HepG2 (cell line): ENCODE data around the gene UCKL1. TPM values are rescaled to one million over a fixed set of nuclear protein-coding genes. Genes with fewer than 3 reads are reported as not detected.

Experiments used
- CEBPB ChIP-seq: IDR thresholded peaks from 2 replicates; pipeline ENCODE4 v1.6.1; 2011; ENCODE audit warnings: low read depth, low read length, improper control_type of control experiment, borderline replicate concordance
- FOSL2 ChIP-seq: sonication (generic); formaldehyde crosslinking; IDR thresholded peaks from 2 replicates; pipeline ENCODE4 v1.4.0; 2020; ENCODE audit warnings: missing genetic modification reagents
- FOXC1 ChIP-seq: sonication (generic); formaldehyde crosslinking; IDR thresholded peaks from 2 replicates; pipeline ENCODE4 v1.8.0; 2022; ENCODE audit warnings: mild to moderate bottlenecking, missing genetic modification reagents, borderline replicate concordance
- FOXM1 ChIP-seq: sonication (generic); formaldehyde crosslinking; IDR thresholded peaks from 2 replicates; pipeline ENCODE4 v1.5.0; 2020; ENCODE audit warnings: missing genetic modification reagents
- GABPB1 ChIP-seq: IDR thresholded peaks from 2 replicates; pipeline ENCODE4 v1.6.1; 2016; ENCODE audit warnings: mild to moderate bottlenecking, missing genetic modification reagents, moderate library complexity, missing compliant biosample characterization
- RXRA ChIP-seq: sonication (generic); formaldehyde crosslinking; IDR thresholded peaks from 2 replicates; pipeline ENCODE4 v1.5.1; 2020; ENCODE audit warnings: missing genetic modification reagents
- SUZ12 ChIP-seq: fragments of 150-350 bp; IDR thresholded peaks from 2 replicates; pipeline ENCODE4 v1.6.1; 2014; ENCODE audit warnings: low read depth, low read length
- ZC3H4 ChIP-seq: sonication (generic); formaldehyde crosslinking; IDR thresholded peaks from 2 replicates; pipeline ENCODE4 v1.4.0; 2020; ENCODE audit warnings: missing genetic modification reagents, borderline replicate concordance
- ZFP82 ChIP-seq: sonication (generic); formaldehyde crosslinking; IDR thresholded peaks from 2 replicates; pipeline ENCODE4 v1.5.1; 2020; ENCODE audit warnings: mild to moderate bottlenecking, missing genetic modification reagents, borderline replicate concordance
- ZNF317 ChIP-seq: sonication (generic); formaldehyde crosslinking; IDR thresholded peaks from 2 replicates; pipeline ENCODE4 v1.5.0; 2020; ENCODE audit warnings: mild to moderate bottlenecking, missing genetic modification reagents
- ZNF354B ChIP-seq: sonication (generic); formaldehyde crosslinking; IDR thresholded peaks from 2 replicates; pipeline ENCODE4 v1.8.0; 2022; ENCODE audit warnings: mild to moderate bottlenecking, missing genetic modification reagents
- ZNF432 ChIP-seq: sonication (generic); formaldehyde crosslinking; IDR thresholded peaks from 2 replicates; pipeline ENCODE4 v1.5.0; 2020; ENCODE audit warnings: missing genetic modification reagents, mild to moderate bottlenecking, borderline replicate concordance
- ZNF558 ChIP-seq: sonication (generic); formaldehyde crosslinking; IDR thresholded peaks from 2 replicates; pipeline ENCODE4 v1.9.0; 2022; ENCODE audit warnings: mild to moderate bottlenecking, missing genetic modification reagents, borderline replicate concordance
- ZNF709 ChIP-seq: sonication (generic); formaldehyde crosslinking; IDR thresholded peaks from 2 replicates; pipeline ENCODE4 v1.5.0; 2020; ENCODE audit warnings: mild to moderate bottlenecking, missing genetic modification reagents
- ZNF879 ChIP-seq: sonication (generic); formaldehyde crosslinking; IDR thresholded peaks from 2 replicates; pipeline ENCODE4 v1.8.1; 2023; ENCODE audit warnings: missing genetic modification reagents
- polyA plus RNA-seq, 8 experiments: library from polyadenylated mRNA; depleted of rRNA in 3 of 8; stranded (reverse) in 7 of 8; unstranded in 1 of 8; fragments of >200 nt; fragmentation: Illumina TruSeq in 4 of 8; extraction: Trizol in 4 of 8; gene quantifications; 2 replicates each; pipeline versions ENCODE4 v1.2.1 to v1.2.3, GENCODE V29; 2011 to 2016; ENCODE audit warnings: low read depth in 4 of 8, missing spikeins in 1 of 8, mixed read lengths in 1 of 8; ENCODE audit not compliant: insufficient read depth in 1 of 8
- total RNA-seq, 5 experiments: library from RNA; depleted of rRNA; stranded (reverse); fragments of >200 nt; fragmentation: Illumina TruSeq; extraction: Trizol; gene quantifications; 2 replicates each; pipeline ENCODE4 v1.2.3, GENCODE V29; 2016; ENCODE audit warnings: low read depth in 1 of 5
- TF ChIP-seq, protein P1 (sequence below): sonication (generic); formaldehyde crosslinking; IDR thresholded peaks from 2 replicates; pipeline ENCODE4 v1.4.0; 2020; ENCODE audit warnings: low read depth, mild to moderate bottlenecking, missing genetic modification reagents
- TF ChIP-seq, protein P2 (sequence below): sonication (generic); formaldehyde crosslinking; IDR thresholded peaks from 2 replicates; pipeline ENCODE4 v1.4.0; 2020; ENCODE audit warnings: mild to moderate bottlenecking, missing genetic modification reagents
- TF ChIP-seq, protein P3 (sequence below): sonication (generic); formaldehyde crosslinking; IDR thresholded peaks from 2 replicates; pipeline ENCODE4 v1.4.0; 2020; ENCODE audit warnings: mild to moderate bottlenecking, missing genetic modification reagents
- TF ChIP-seq, protein P4 (sequence below): sonication (generic); formaldehyde crosslinking; IDR thresholded peaks from 2 replicates; pipeline ENCODE4 v1.5.0; 2020; ENCODE audit warnings: mild to moderate bottlenecking, missing genetic modification reagents

Gene UCKL1
- total and polyA plus RNA-seq, 2 of the 13 experiments (the other 11 are each of a cell fraction or from before 2014, with no cell fraction given) = 50.2 to 126 TPM

DNA sequence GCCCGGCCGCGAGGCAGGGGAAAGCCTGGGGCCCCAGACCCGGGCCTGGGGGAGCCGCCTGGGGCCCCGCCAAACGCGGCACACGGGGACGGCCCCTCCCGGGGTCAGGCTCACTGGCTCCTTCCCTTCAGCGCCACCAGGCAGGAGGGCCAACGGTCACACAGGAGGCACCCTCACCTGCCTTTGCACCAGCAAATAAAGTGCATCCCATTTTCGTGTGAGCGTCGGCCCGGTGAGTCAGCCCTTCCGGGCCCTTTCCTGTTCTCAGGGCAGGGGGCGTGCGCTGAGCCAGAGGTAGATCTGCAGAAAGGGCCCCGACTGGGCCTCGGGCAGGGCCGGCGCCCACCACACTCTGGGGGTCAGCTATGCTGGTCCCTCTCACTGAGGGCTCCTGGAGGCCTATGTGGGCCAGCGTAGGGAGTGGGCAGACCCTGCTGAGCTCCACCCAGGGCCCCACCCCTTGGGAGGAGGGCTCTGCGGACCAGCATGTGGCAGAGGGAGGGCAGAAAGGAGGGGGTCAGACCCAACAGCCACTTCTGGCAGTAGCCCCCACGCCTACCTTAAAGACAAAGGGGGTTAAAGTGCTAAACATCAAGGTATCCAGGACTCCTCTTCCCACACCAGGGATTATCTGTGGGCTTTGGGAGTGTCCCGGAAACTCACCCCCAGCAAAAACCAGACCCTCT, 931 bp upstream of the UCKL1 start (continued):
- TF ChIP-seq, protein P1, sequence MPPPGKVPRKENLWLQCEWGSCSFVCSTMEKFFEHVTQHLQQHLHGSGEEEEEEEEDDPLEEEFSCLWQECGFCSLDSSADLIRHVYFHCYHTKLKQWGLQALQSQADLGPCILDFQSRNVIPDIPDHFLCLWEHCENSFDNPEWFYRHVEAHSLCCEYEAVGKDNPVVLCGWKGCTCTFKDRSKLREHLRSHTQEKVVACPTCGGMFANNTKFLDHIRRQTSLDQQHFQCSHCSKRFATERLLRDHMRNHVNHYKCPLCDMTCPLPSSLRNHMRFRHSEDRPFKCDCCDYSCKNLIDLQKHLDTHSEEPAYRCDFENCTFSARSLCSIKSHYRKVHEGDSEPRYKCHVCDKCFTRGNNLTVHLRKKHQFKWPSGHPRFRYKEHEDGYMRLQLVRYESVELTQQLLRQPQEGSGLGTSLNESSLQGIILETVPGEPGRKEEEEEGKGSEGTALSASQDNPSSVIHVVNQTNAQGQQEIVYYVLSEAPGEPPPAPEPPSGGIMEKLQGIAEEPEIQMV (CRISPR knock-in tag) = peak; percentile 81
- TF ChIP-seq ZNF879 = no peak
- peak; percentile 46; the same call in 1 of the 2 replicates for TF ChIP-seq ZNF317 (CRISPR knock-in tag)
- TF ChIP-seq, protein P2, sequence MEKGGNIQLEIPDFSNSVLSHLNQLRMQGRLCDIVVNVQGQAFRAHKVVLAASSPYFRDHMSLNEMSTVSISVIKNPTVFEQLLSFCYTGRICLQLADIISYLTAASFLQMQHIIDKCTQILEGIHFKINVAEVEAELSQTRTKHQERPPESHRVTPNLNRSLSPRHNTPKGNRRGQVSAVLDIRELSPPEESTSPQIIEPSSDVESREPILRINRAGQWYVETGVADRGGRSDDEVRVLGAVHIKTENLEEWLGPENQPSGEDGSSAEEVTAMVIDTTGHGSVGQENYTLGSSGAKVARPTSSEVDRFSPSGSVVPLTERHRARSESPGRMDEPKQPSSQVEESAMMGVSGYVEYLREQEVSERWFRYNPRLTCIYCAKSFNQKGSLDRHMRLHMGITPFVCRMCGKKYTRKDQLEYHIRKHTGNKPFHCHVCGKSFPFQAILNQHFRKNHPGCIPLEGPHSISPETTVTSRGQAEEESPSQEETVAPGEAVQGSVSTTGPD (CRISPR knock-in tag) = no peak
- TF ChIP-seq CEBPB = no peak
- TF ChIP-seq SUZ12 = no peak
- peak; percentile 86; the same call in 1 of the 2 replicates for TF ChIP-seq FOXC1 (CRISPR knock-in tag)
- no peak for TF ChIP-seq FOXM1 (CRISPR knock-in tag)
- no peak; the same call in 1 of the 2 replicates for TF ChIP-seq ZC3H4 (CRISPR knock-in tag)
- peak; percentile 73; the same call in 1 of the 2 replicates for TF ChIP-seq RXRA
- TF ChIP-seq ZFP82 (CRISPR knock-in tag) = no peak
- TF ChIP-seq ZNF709 (CRISPR knock-in tag) = no peak
- TF ChIP-seq ZNF354B (CRISPR knock-in tag) = no peak; the same call in 1 of the 2 replicates
- TF ChIP-seq, protein P3, sequence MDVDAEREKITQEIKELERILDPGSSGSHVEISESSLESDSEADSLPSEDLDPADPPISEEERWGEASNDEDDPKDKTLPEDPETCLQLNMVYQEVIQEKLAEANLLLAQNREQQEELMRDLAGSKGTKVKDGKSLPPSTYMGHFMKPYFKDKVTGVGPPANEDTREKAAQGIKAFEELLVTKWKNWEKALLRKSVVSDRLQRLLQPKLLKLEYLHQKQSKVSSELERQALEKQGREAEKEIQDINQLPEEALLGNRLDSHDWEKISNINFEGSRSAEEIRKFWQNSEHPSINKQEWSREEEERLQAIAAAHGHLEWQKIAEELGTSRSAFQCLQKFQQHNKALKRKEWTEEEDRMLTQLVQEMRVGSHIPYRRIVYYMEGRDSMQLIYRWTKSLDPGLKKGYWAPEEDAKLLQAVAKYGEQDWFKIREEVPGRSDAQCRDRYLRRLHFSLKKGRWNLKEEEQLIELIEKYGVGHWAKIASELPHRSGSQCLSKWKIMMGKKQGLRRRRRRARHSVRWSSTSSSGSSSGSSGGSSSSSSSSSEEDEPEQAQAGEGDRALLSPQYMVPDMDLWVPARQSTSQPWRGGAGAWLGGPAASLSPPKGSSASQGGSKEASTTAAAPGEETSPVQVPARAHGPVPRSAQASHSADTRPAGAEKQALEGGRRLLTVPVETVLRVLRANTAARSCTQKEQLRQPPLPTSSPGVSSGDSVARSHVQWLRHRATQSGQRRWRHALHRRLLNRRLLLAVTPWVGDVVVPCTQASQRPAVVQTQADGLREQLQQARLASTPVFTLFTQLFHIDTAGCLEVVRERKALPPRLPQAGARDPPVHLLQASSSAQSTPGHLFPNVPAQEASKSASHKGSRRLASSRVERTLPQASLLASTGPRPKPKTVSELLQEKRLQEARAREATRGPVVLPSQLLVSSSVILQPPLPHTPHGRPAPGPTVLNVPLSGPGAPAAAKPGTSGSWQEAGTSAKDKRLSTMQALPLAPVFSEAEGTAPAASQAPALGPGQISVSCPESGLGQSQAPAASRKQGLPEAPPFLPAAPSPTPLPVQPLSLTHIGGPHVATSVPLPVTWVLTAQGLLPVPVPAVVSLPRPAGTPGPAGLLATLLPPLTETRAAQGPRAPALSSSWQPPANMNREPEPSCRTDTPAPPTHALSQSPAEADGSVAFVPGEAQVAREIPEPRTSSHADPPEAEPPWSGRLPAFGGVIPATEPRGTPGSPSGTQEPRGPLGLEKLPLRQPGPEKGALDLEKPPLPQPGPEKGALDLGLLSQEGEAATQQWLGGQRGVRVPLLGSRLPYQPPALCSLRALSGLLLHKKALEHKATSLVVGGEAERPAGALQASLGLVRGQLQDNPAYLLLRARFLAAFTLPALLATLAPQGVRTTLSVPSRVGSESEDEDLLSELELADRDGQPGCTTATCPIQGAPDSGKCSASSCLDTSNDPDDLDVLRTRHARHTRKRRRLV (CRISPR knock-in tag) = peak; percentile 75; the same call in 1 of the 2 replicates
- TF ChIP-seq ZNF432 = no peak
- TF ChIP-seq ZNF558 (CRISPR knock-in tag) = no peak
- TF ChIP-seq GABPB1 (CRISPR knock-in tag) = no peak
- peak; percentile 85 for TF ChIP-seq FOSL2 (CRISPR knock-in tag)
- TF ChIP-seq, protein P4, sequence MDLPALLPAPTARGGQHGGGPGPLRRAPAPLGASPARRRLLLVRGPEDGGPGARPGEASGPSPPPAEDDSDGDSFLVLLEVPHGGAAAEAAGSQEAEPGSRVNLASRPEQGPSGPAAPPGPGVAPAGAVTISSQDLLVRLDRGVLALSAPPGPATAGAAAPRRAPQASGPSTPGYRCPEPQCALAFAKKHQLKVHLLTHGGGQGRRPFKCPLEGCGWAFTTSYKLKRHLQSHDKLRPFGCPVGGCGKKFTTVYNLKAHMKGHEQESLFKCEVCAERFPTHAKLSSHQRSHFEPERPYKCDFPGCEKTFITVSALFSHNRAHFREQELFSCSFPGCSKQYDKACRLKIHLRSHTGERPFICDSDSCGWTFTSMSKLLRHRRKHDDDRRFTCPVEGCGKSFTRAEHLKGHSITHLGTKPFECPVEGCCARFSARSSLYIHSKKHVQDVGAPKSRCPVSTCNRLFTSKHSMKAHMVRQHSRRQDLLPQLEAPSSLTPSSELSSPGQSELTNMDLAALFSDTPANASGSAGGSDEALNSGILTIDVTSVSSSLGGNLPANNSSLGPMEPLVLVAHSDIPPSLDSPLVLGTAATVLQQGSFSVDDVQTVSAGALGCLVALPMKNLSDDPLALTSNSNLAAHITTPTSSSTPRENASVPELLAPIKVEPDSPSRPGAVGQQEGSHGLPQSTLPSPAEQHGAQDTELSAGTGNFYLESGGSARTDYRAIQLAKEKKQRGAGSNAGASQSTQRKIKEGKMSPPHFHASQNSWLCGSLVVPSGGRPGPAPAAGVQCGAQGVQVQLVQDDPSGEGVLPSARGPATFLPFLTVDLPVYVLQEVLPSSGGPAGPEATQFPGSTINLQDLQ (CRISPR knock-in tag) = no peak; the same call in 1 of the 2 replicates
